IMR-90 (cell line): Measurements from ENCODE around the gene SIX6. TPM values are rescaled to one million over a fixed set of nuclear protein-coding genes. Genes with fewer than 3 reads are reported as not detected.

ENCODE experiments used
- ATAC-seq: fragments of 200-7000 bp; cut with Tn5 transposase; 2 replicates; pipeline ENCODE4 v1.9.1; 2020; ENCODE audit warnings: low read depth, mild to moderate bottlenecking, moderate library complexity
- BruUV-seq: library from RNA; stranded (reverse); fragments of 400-500 nt; replicated peaks from 2 replicates; lab custom pipeline; 2021; lab: Mats Ljungman, UMichigan
- CTCF ChIA-PET: fragments of 300-600 bp; formaldehyde crosslinking; extraction: SDS; loops from one replicate; lab custom pipeline; 2021; ENCODE audit warnings: antibody characterized with exemption; lab: Yijun Ruan, JAX
- POLR2A ChIA-PET: fragments of 300-600 bp; sonication (Branson Sonifier 250); formaldehyde crosslinking; loops from one replicate; lab custom pipeline; 2022; ENCODE audit warnings: antibody characterized with exemption; ENCODE audit not compliant: unreplicated experiment; lab: Charles Lee
- DNase-seq: peaks from one replicate; pipeline ENCODE4 v3.0.0; 2013
- H2AFZ ChIP-seq: replicated peaks from 2 replicates; pipeline ENCODE3; 2013; ENCODE audit warnings: low read length, mild to moderate bottlenecking; ENCODE audit not compliant: poor library complexity
- H2AK5ac ChIP-seq: 2 replicates; pipeline ENCODE4 v1.6.1; 2013; ENCODE audit warnings: low read depth, low read length, inconsistent platforms
- H2AK9ac ChIP-seq: replicated peaks from 2 replicates; pipeline ENCODE3; 2013; ENCODE audit warnings: mild to moderate bottlenecking, low read depth, low read length, moderate library complexity; ENCODE audit not compliant: poor library complexity
- H2BK120ac ChIP-seq: 2 replicates; pipeline ENCODE4 v1.6.1; 2013; ENCODE audit warnings: low read depth, low read length, inconsistent platforms
- H2BK15ac ChIP-seq: 3 replicates; pipeline ENCODE4 v1.6.1; 2013; ENCODE audit warnings: low read depth, low read length, inconsistent platforms
- H2BK20ac ChIP-seq: 2 replicates; pipeline ENCODE4 v1.6.1; 2013; ENCODE audit warnings: low read depth, mild to moderate bottlenecking, inconsistent platforms, low read length, moderate library complexity
- H2BK5ac ChIP-seq: 2 replicates; pipeline ENCODE4 v1.6.1; 2013; ENCODE audit warnings: mild to moderate bottlenecking, low read depth, low read length, inconsistent platforms; ENCODE audit not compliant: poor library complexity, severe bottlenecking
- H3K14ac ChIP-seq: replicated peaks from 2 replicates; pipeline ENCODE4 v1.6.1; 2013; ENCODE audit warnings: low read depth, low read length, inconsistent platforms
- H3K18ac ChIP-seq: 2 replicates; pipeline ENCODE4 v1.6.1; 2013; ENCODE audit warnings: low read depth, low read length, control low read depth
- H3K23ac ChIP-seq: 2 replicates; pipeline ENCODE4 v1.6.1; 2013; ENCODE audit warnings: low read depth, low read length, inconsistent platforms
- H3K27ac ChIP-seq: 2 replicates; pipeline ENCODE4 v1.5.1; 2013; ENCODE audit warnings: mild to moderate bottlenecking, control low read depth, low read length; ENCODE audit not compliant: insufficient read depth
- H3K27me3 ChIP-seq: 2 replicates; pipeline ENCODE4 v1.6.1; 2013; ENCODE audit warnings: low read length; ENCODE audit not compliant: control insufficient read depth, insufficient read depth
- H3K36me3 ChIP-seq: 2 replicates; pipeline ENCODE4 v1.6.1; 2013; ENCODE audit warnings: low read length, mixed read lengths; ENCODE audit not compliant: control insufficient read depth, insufficient read depth
- H3K4ac ChIP-seq: 2 replicates; pipeline ENCODE4 v1.6.1; 2013; ENCODE audit warnings: low read depth, low read length, inconsistent platforms
- H3K4me1 ChIP-seq: 2 replicates; pipeline ENCODE4 v1.6.1; 2013; ENCODE audit warnings: low read length, mixed read lengths; ENCODE audit not compliant: control insufficient read depth, insufficient read depth
- H3K4me2 ChIP-seq: 2 replicates; pipeline ENCODE4 v1.6.1; 2013; ENCODE audit warnings: low read depth, mild to moderate bottlenecking, control low read depth, low read length, moderate library complexity
- H3K4me3 ChIP-seq: 2 replicates; pipeline ENCODE4 v1.5.1; 2013; ENCODE audit warnings: low read depth, mild to moderate bottlenecking, control low read depth, low read length, moderate library complexity; ENCODE audit not compliant: insufficient read depth
- H3K56ac ChIP-seq: 2 replicates; pipeline ENCODE4 v1.6.1; 2013; ENCODE audit warnings: low read length, inconsistent platforms; ENCODE audit not compliant: insufficient read depth; ENCODE audit errors: extremely low read depth
- H3K79me1 ChIP-seq, 2 experiments: 2 replicates each; pipeline ENCODE4 v1.6.1; 2013; ENCODE audit warnings: low read length in 2 of 2, inconsistent platforms in 1 of 2, low read depth in 1 of 2
- H3K9ac ChIP-seq: 2 replicates; pipeline ENCODE4 v1.6.1; 2013; ENCODE audit warnings: low read depth, low read length, control low read depth
- H3K9me1 ChIP-seq: 2 replicates; pipeline ENCODE4 v1.6.1; 2013; ENCODE audit warnings: low read length, inconsistent platforms; ENCODE audit not compliant: insufficient read depth
- H3K9me3 ChIP-seq: 2 replicates; pipeline ENCODE4 v1.6.1; 2013; ENCODE audit warnings: low read length; ENCODE audit not compliant: control insufficient read depth, insufficient read depth
- H4K20me1 ChIP-seq: 2 replicates; pipeline ENCODE4 v1.6.1; 2013; ENCODE audit warnings: low read length, inconsistent platforms; ENCODE audit not compliant: insufficient read depth
- H4K5ac ChIP-seq: 2 replicates; pipeline ENCODE4 v1.6.1; 2013; ENCODE audit warnings: mild to moderate bottlenecking, low read depth, low read length, control low read depth
- H4K8ac ChIP-seq, 2 experiments: 2 replicates each; pipeline ENCODE4 v1.6.1; 2013; ENCODE audit warnings: low read depth in 2 of 2, low read length in 2 of 2, control low read depth in 1 of 2, inconsistent platforms in 1 of 2
- H4K91ac ChIP-seq: 2 replicates; pipeline ENCODE4 v1.6.1; 2013; ENCODE audit warnings: low read depth, low read length, inconsistent platforms; ENCODE audit not compliant: insufficient read depth
- BHLHE40 ChIP-seq: fragments of 150-350 bp; IDR thresholded peaks from 2 replicates; pipeline ENCODE4 v1.6.1; 2016; ENCODE audit warnings: mild to moderate bottlenecking, low read depth, low read length
- MAZ ChIP-seq: IDR thresholded peaks from 2 replicates; pipeline ENCODE4 v1.6.1; 2012; ENCODE audit warnings: low read depth, mild to moderate bottlenecking, low read length, improper control_type of control experiment, moderate library complexity, borderline replicate concordance
- MXI1 ChIP-seq: IDR thresholded peaks from 2 replicates; pipeline ENCODE4 v1.6.1; 2012; ENCODE audit warnings: low read depth, mild to moderate bottlenecking, low read length, moderate library complexity, borderline replicate concordance
- POLR2A ChIP-seq: IDR thresholded peaks from 2 replicates; pipeline ENCODE4 v1.6.1; 2012; ENCODE audit warnings: mild to moderate bottlenecking, low read depth, low read length
- RCOR1 ChIP-seq: IDR thresholded peaks from 2 replicates; pipeline ENCODE4 v1.6.1; 2012; ENCODE audit warnings: mild to moderate bottlenecking, low read length, improper control_type of control experiment; ENCODE audit not compliant: insufficient replicate concordance
- RFX5 ChIP-seq: IDR thresholded peaks from 2 replicates; pipeline ENCODE4 v1.8.0; 2012; ENCODE audit warnings: low read depth, mild to moderate bottlenecking, low read length, moderate library complexity
- SMC3 ChIP-seq: fragments of 150-350 bp; IDR thresholded peaks from 2 replicates; pipeline ENCODE4 v1.6.1; 2016; ENCODE audit warnings: low read depth, mild to moderate bottlenecking, antibody characterized with exemption, low read length, moderate library complexity
- dilution Hi-C: fragments of 300-500 bp; cut with HindIII; formaldehyde crosslinking; loops from one replicate; pipeline ENCODE4 v1.14.3; 2018; ENCODE audit warnings: low sequenced_read_pairs; ENCODE audit not compliant: unreplicated experiment
- in situ Hi-C: fragments of 300-500 bp; cut with MboI; formaldehyde crosslinking; loops from 3 replicates; pipeline ENCODE4 v1.14.3; 2019; ENCODE audit warnings: low sequenced_read_pairs, inconsistent platforms, mixed read lengths
- intact Hi-C: fragments of 100-400 bp; cut with micrococcal nuclease; formaldehyde crosslinking; loops from 2 replicates; pipeline ENCODE4 v1.10.0; 2022
- polyA plus RNA-seq, 3 experiments: library from polyadenylated mRNA; depleted of rRNA; stranded (reverse); fragments of >200 nt; gene quantifications; 2 replicates each; pipeline ENCODE4 v1.2.3, GENCODE V29; 2012; ENCODE audit warnings: low replicate concordance in 1 of 3
- total RNA-seq: library from RNA; depleted of rRNA; stranded (reverse); fragments of >200 nt; gene quantifications from 2 replicates; pipeline ENCODE4 v1.2.3, GENCODE V29; 2012
- TF ChIP-seq, protein P1 (sequence below): fragments of 150-350 bp; IDR thresholded peaks from 2 replicates; pipeline ENCODE4 v1.6.1; 2016; ENCODE audit warnings: low read depth, mild to moderate bottlenecking, low read length, moderate library complexity, borderline replicate concordance

The SIX6 gene
- total and polyA plus RNA-seq, 2 of the 4 experiments (the other 2 are of a cell fraction) = not detected

DNA sequence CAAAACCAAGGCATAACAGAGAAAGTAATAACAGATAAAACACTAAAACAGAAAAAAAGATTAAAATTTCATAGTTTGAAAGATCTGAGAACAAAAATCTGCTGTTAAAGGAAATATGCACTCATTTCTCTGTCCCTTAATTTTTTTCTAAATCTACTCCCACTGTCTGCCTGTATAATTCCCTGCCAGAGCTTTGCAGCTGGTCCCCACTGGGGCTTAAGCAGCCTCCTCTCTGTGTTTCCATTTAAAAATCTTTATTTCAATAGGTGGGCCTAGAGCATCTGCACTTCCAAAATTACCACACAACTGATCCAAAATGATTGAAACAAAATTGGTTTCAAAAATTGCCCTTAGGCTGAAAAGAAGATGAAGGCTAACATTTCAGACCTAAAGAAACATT lies 6.4 kb upstream of the SIX6 start:
- Histone ChIP-seq H2BK20ac (no peak overlapping the region), H4K8ac (no peak overlapping the region), H3K9me3 (no peaks in the 10 kb centered on the region), H3K27me3 (peaks cover 39% of the 10 kb centered on the region), H2BK15ac (no peak overlapping the region), H2AFZ (no peak overlapping the region), H4K91ac (no peak overlapping the region), H3K56ac (no peak overlapping the region), H3K9ac (no peak overlapping the region), H3K27ac (no peak overlapping the region), H3K4ac (no peak overlapping the region), H3K14ac (no peak overlapping the region), H3K4me3 (no peak overlapping the region), H3K4me2 (no peak overlapping the region), H2BK120ac (no peak overlapping the region), H3K23ac (no peak overlapping the region), H2AK5ac (no peak overlapping the region), H4K5ac (no peak overlapping the region), H3K9me1 (no peaks in the 10 kb centered on the region), H4K20me1 (no peaks in the 10 kb centered on the region), H3K4me1 (no peaks in the 10 kb centered on the region), H3K79me1 (no peaks in the 10 kb centered on the region), H3K36me3 (no peaks in the 10 kb centered on the region), H2BK5ac (no peak overlapping the region), H2AK9ac (no peak overlapping the region), H3K18ac (no peak overlapping the region)
- TF ChIP-seq MAZ (no peak), SMC3 (no peak), MXI1 (no peak), POLR2A (no peak), RCOR1 (no peak), RFX5 (no peak), BHLHE40 (no peak)
- TF ChIP-seq, protein P1, sequence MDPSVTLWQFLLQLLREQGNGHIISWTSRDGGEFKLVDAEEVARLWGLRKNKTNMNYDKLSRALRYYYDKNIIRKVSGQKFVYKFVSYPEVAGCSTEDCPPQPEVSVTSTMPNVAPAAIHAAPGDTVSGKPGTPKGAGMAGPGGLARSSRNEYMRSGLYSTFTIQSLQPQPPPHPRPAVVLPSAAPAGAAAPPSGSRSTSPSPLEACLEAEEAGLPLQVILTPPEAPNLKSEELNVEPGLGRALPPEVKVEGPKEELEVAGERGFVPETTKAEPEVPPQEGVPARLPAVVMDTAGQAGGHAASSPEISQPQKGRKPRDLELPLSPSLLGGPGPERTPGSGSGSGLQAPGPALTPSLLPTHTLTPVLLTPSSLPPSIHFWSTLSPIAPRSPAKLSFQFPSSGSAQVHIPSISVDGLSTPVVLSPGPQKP = no peak
- in situ Hi-C loops = no loop called here
- POLR2A ChIA-PET = no interaction called here
- no peak for DNase-seq
- no TSS peak for BruUV-seq
- dilution Hi-C loops = no loop called here
- intact Hi-C loops = no loop called here
- CTCF ChIA-PET = no interaction called here
- no peak for ATAC-seq
